ENCODE data around the gene COA1.

Gene COA1

GRCh38 chr7:43653466-43653865 is 75.9 kb downstream of the COA1 start:
- DNase-seq (ENCODE audit: low read depth in 2 of 2): no peak

- DNase-seq (ENCODE audit: low read depth in 2 of 2): no peak
These were observed 77.0 kb downstream of the COA1 start for GRCh38 chr7:43652364-43652763.

GRCh38 chr7:43650457-43651052 is 78.8 kb downstream of the COA1 start:
- DNase-seq (ENCODE audit: low read depth in 2 of 2): no peak

- DNase-seq (ENCODE audit: low read depth in 2 of 2): peak in 1 of 2 donors; percentile 36
These were observed 79.5 kb downstream of the COA1 start for GRCh38 chr7:43649755-43650274.

- DNase-seq (ENCODE audit: low read depth in 2 of 2): peak; percentile 34 to 42
These were observed 80.6 kb downstream of the COA1 start for GRCh38 chr7:43648473-43649406.

DNA sequence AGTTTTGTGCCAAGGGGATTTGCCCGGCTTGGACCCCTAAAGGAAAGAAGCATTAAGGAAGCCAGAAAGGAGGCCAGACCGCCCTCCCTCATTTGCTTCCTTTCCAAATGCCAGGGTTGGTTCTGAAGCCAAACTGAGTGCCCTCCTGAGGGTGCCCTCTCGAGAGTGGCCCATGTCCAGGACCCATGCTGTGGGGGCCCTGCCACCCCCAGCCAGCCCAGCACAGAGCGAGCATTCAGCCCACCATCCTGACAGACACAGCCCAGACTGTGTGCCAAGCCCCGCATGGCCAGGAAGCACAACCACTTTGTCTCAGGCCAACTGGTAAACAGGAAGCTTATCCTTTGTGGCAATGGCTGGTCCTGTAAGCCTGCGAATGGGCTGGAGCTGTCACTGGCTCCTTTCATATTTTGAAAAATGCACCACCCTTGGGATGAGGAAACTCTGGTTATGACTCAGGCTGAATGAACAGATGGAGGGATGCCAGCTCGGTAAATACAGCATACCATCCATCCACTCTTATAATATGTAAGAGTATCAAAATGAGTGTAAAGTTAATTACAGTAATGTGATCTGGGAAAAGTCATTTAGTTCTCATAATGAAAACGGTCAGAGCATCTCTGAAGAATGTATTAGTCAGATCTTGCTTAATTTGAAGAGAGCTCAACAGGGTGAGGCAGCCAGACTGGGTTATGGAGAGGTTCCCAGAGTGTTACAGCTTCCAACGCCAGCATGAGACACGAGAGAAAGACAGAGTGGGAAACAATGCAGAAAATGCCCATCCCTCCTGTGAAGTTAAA is 81.5 kb downstream of the COA1 start:
- DNase-seq (ENCODE audit: low read depth in 2 of 2): no peak

DNA sequence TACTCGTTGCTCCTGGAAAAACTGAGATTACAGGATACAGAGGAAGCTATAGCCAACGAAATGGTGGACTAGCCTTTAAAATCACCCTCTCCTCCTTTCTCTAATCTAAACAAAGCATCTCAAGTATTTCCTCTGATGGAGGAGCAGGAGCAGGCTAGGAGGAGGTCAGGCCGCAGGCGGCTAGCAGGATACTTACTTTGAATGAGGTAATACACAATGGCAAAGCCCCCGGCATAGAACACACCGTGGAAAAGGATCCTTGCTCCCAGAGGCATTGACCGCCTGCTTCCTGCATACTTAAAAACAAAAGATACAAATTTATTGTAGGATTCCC is 82.0 kb downstream of the COA1 start:
- no peak for DNase-seq (ENCODE audit: low read depth in 2 of 2)

DNA sequence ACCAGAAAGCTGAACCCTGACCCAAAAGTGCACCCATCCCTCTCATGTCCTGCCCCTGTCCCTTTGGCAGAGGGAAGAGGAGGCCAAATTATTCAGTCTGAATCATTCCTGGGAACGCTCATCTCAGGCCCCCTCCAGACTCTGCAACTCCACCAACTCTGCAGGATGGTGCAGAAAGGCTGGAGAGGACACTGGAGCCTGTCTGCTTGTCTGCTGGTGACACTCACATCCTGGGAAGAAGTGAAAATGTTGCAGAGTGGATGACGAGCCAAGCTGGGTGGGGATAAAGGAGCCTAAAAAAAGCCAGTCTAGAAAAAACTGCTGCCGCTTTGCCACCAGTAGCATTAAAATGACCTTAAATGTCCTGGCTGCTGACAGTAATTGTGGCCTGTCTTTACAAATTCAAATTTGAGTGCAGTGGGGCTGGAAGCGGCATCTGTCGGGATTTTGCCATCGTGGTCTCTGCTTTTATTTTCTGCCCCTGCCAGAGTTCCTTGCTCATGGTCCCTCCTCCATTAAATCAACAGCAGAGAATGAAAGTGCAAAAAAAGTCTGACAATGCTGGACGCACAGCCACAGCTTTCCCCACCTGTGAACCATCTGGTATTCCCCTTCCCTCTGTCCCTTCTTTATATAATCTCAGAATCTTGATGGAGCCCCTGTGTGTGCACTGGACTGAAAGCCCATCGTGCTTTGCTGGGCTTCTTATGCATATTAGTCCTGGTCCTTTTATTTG is 82.6 kb downstream of the COA1 start:
- DNase-seq (ENCODE audit: low read depth in 2 of 2): no peak

DNA sequence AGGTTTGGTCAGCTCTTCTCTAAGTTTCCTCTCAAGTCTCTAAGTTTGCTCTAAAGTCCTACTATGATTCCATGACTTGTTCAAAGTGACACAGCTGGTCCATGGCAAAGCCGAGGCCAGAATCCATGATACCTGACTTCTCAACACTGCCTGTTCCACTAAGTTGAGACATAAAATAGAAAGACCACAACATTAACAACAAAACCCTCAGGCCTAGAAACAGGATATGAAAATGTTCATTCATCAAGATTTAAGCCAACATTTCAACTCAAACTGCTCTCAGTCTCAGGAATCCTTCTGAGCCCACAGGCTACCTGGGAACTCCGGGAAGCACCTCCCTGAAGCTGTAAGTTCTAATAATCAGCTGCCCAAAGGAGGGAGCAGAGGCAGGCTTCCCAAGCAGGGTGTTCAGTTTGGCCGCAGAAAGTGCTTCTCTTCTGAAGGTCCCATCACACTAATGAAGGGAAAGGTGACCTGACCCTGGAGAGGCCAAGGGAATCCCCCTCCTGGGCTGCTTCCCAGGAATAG is 83.6 kb downstream of the COA1 start:
- DNase-seq (ENCODE audit: low read depth in 2 of 2): no peak

DNA sequence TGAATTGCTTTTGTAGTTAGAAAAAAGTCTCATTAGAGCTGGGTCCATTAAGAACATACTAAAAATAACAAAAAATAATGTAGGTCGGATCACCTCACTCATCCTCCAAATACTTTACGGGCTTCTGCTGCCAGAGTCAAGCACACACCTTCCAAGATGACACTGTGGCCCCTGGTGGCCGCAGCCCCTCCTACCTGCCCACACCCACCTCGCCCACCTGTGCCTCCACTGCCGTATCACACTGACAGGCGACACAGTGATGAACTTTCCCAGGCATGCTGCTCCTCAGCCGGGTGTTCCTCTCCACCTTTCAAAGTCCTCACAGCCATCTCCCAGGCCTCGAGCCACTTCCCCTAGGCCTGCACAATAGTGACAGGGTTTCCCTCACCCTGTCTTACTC is 85.5 kb downstream of the COA1 start:
- no peak for DNase-seq (ENCODE audit: low read depth in 2 of 2)

DNA sequence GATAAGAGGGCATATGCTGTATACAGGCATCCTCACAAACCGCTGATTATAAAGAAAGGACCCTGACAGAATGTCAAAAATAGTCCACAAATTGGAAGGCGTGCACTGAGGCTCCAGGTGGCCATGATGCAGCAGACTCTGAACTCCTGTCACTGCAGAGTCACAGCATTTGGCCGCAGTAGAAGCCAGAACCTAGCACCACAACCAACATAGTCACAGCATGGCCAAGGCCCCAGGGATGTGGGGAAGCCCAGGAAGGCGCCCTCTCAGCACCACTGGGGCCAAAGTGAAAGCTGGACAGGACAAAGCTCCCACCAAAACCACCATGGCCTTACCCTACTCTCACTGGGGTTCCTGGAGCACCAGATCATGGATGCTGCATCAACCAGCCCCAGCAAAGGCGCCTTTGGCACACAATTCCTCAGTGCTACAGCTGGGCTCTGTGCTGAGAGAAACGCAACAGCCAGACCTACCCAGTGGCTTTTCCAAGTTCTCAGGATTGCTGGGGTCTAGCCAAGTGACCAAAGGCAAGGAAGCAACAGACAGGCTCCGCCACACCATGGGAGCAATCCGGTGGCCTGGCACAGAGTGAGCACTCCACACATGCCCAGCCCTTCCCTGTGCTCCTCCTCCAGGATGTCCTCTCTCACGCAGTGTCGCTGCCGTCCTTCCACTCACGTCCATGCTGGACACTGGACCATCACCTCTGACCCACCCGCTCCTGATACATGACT is 86.3 kb downstream of the COA1 start:
- DNase-seq (ENCODE audit: low read depth in 2 of 2): no peak

GRCh38 chr7:43640679-43641078 is 88.6 kb downstream of the COA1 start:
- no peak for DNase-seq (ENCODE audit: low read depth in 2 of 2)

- DNase-seq (ENCODE audit: low read depth in 2 of 2): no peak
These were observed 89.3 kb downstream of the COA1 start for GRCh38 chr7:43639858-43640491.

DNA sequence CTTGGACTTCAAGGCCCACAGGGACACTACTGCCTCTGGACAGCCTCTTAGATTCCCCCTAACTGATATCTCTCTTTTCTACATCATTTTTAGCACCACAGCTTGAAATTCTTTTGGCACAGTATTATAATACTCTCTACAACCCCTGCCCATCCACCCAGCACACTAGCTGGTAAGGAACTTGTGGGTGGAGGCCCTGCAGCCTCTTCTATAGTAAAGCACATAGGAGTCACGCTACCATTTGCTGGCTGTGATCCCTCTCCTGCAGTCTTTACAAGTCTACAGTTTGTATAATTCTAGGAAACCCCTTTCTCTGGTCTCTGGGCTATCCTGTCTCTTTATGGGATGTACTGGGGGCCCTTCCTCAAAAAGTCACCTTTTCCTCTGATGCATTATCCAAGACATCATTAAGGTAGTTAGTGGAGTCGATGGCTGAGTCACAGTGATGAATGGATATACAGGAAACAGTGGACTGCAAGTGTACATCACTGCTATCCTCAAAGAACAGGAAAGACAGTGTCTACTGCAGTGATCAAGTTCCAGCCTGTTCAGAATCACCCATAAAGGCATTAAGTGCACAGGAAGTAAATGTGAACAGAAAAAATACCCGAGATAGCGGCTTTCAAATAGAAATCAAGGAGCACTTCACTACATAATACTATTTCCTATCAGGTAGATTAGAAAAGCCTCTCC is 92.1 kb downstream of the COA1 start:
- DNase-seq (ENCODE audit: low read depth in 2 of 2): no peak

DNA sequence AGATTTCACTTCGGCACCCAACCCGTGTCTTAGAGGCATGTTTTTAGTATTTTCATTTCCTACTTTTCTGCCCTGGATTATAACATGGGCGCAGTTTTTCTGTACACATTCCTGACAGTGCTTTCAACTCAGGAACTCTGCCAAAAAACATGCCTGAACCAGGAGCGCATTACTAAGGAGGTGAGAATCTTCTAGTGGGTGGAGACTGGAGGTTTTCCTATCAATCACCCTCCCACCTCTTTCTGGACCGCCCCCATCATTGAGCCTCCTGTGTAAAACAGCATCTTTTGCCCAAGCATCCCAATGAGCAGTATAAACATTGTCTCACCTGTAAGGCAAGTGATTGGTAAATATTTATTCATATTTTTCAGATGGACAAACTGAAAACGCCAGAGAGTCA is 93.2 kb downstream of the COA1 start:
- no peak for DNase-seq (ENCODE audit: low read depth in 2 of 2)

GRCh38 chr7:43634384-43634783 is 94.9 kb downstream of the COA1 start:
- DNase-seq (ENCODE audit: low read depth in 2 of 2): no peak

DNA sequence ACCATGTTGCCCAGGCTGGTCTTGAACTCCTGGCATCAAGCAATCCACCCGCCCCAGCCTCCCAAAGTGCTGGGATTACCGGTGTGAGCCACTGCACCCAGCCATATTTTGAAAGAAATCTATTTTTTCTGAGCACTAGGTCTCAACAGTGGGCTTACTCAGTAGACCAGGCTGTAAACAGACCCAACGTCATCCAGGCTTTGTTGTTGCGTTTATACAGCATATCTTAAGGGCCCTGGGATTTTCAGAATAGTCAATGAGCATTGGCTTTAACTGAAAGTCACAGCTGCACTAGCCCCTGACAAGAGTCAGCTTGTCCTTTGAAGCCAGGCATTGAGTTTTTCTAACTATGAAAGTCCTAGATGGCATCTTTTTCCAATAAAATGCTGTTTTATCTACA is 96.6 kb downstream of the COA1 start:
- DNase-seq (ENCODE audit: low read depth in 2 of 2): no peak

- no peak for DNase-seq (ENCODE audit: low read depth in 2 of 2)
These were observed 97.8 kb downstream of the COA1 start for GRCh38 chr7:43631559-43631958.

GRCh38 chr7:43630482-43630881 is 98.8 kb downstream of the COA1 start:
- no peak for DNase-seq (ENCODE audit: low read depth in 2 of 2)

GRCh38 chr7:43629857-43630256 is 99.5 kb downstream of the COA1 start:
- DNase-seq (ENCODE audit: low read depth in 2 of 2): no peak
